Stimulated activated memory B cell treated with anti-CD40 and anti-IgM and Interleukin-4, amounts not matched to agents 10 μg/mL and 1 μg/mL and 100 μg/mL, for 72 hours (primary cell): Measurements from ENCODE around the gene OPA3.
A peak's percentile ranks its signal among the peaks of the same experiment; 100 is the strongest.

Experiments used
- ATAC-seq: fragments of 150-1000 bp; cut with Tn5 transposase; 2 replicates; pipeline ENCODE4 v1.10.0; 2021
- H3K27ac Mint-ChIP-seq: one replicate; pipeline ENCODE4 v1.8.0; 2022; ENCODE audit warnings: mild to moderate bottlenecking, mixed read lengths
- H3K27me3 Mint-ChIP-seq: one replicate; pipeline ENCODE4 v1.8.0; 2022; ENCODE audit warnings: mixed read lengths
- H3K36me3 Mint-ChIP-seq: one replicate; pipeline ENCODE4 v1.8.0; 2022; ENCODE audit warnings: mixed read lengths
- H3K4me1 Mint-ChIP-seq: one replicate; pipeline ENCODE4 v1.8.0; 2022; ENCODE audit warnings: mixed read lengths
- H3K4me3 Mint-ChIP-seq: one replicate; pipeline ENCODE4 v1.8.0; 2022; ENCODE audit warnings: mild to moderate bottlenecking, moderate library complexity, mixed read lengths
- H3K9me3 Mint-ChIP-seq: one replicate; pipeline ENCODE4 v1.8.0; 2022; ENCODE audit warnings: mixed read lengths

The OPA3 gene

DNA sequence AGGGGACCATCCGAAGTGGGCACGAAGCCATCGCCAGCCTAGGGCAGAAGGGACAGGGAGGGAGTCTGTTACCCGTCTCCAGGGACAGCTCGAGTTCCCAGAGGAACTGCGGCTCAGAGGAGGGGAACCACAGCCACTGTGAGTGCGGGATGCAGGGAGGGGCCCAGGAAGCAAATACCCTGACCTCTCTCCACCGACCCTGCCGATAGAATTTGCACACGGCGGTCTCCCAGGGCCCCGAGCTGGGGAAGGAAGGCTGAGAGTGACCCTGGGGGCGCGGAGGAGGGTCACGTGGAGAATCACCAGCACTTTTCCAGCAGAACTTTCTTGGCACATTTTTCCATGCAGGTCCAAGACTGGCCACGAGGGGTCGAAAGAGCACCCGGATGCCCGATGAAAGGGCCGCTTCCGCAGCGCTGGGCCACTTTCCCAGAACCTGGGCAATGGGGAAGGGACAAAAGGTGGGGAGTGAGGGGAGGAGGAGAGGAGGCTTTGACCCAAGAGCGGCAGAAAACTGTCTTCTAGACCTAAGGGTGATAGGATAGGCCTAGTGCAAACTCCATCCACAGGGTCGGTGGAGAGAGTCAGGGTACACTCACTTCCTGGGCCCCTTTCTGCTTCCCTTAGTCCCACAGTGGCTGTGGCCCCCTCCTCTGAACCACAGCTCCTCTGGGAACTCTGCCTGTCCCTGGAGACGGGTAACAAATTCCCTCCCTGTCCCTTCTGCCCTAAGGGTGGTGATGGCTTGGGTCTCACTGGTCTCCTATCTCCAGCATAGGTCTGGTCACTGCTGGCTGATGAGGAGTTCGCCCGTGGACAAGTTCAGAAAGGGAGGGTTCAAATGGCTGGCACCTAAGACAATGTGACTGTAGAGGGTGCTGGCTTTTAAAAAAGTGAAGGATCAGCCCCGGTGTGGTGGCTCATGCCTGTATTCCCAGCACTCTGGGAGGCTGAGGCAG, 22.7 kb upstream of the OPA3 start:
- peaks cover 31% of the 10 kb centered on the region for H3K36me3 Mint-ChIP-seq
- peak overlapping the region; percentile 52 for H3K4me3 Mint-ChIP-seq

DNA sequence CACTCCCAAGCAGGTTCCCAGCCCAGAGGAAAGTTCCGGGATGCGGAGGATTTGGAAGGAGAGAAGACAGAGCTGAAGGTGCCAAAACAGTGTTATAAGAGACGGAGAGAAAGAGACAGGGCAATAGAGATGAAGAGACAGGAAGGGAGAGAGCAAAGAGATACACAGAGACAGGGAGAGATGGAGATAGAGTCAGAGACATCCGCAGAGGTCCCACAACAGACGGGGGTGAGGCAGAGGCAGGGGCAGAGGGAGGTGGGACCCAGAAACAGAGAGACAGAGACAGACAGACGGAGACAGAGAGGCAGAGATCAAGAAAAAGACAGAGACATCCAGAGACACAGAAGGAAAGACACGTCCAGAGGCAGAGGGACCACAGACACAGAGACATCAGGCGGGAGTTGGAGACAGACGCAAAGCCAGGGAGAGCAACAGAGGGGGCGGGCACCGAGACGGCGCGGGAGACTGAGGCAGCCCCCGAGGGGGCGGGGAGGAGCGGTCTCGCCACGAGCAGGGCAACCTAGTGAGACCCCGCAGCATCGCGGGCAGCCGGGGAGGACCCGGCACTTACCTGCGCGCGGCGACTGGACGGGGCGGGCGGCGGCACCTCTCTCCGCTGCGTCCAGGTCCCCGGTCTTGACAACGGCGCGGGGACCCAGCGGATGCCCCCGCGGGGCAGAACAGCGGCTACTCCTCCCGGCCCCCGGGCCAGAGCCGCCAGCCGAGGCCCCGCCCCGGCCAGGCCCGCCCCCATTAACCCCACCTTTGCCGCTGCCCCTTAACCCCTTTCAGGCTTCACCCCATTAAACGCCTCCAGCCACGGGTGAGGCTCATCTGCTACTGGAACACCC, 17.1 kb upstream of the OPA3 start, which contains the start of gene GPR4:
Gene GPR4, minus strand, starts transcription at position 689 of the 851 bp plus-strand sequence. CDS start 10,346 bp downstream, outside the sequence.
- H3K9me3 Mint-ChIP-seq = no peaks in the 10 kb centered on the region
- H3K4me3 Mint-ChIP-seq = no peak within 1 kb of the TSS
- peaks cover 70% of the 10 kb centered on the region for H3K27me3 Mint-ChIP-seq
- peaks cover 49% of the 10 kb centered on the region for H3K4me1 Mint-ChIP-seq
- H3K27ac Mint-ChIP-seq = no peak within 1 kb of the TSS
- no peaks in the 10 kb centered on the region for H3K36me3 Mint-ChIP-seq
- ATAC-seq = no peak

More for the DNA sequence above, 22.7 kb upstream of the OPA3 start:
- Mint-ChIP-seq H3K27ac (peak overlapping the region; percentile 78), H3K4me1 (peaks cover 14% of the 10 kb centered on the region), H3K9me3 (peaks cover 6% of the 10 kb centered on the region), H3K27me3 (peaks cover 14% of the 10 kb centered on the region)
- no peak for ATAC-seq

DNA sequence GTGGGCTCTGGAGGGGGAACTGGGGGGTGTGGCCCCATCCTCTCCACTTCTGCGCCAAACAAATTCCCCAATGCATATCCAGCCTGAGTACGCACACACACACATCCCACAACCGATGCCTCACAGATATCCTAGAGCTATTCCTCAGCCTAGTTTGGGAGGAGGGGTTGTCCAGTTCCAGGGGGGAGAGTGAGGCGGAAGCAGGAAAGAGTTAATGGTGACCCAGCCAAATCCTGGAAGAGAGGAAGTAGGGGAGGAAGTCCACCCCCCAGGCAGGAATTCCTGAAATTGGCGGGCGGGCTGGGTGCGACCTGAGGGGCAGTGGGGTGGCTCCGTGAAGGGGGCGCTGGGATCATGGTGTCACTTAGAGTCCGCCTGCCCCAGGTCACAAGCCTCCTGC, 16.5 kb upstream of the OPA3 start:
- Mint-ChIP-seq H3K9me3 (no peaks in the 10 kb centered on the region), H3K27ac (no peak overlapping the region), H3K4me3 (no peak overlapping the region), H3K36me3 (no peaks in the 10 kb centered on the region), H3K27me3 (peaks cover 77% of the 10 kb centered on the region), H3K4me1 (peaks cover 48% of the 10 kb centered on the region)
- no peak for ATAC-seq

DNA sequence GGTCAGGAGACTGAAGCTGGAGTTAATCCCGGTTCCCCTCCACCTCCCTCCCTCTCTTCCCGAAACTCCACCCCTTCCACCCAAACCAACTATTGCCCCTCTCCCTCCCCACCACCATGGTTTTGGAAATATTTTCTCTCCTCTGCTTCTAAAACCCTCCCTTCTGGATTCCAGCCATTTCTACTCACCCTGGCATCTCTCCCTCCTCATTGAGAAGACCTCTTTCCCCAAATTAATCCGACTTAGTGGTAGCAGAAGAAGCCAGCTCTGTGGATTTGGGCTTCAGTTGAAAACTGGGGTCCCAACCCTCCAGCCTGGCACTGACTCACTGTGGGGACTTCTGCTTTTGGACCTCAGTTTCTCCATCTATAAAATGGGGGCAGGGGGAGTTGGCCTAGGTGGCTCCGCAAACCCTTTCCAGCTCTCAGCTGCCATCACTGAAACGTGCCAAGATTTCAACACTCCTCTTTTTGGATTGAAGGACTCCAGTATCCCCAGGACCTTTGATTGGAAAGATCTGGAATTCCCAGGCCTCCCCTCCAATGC, 15.8 kb upstream of the OPA3 start:
- Mint-ChIP-seq H3K27ac (no peak overlapping the region), H3K4me3 (no peak overlapping the region), H3K4me1 (peaks cover 48% of the 10 kb centered on the region), H3K9me3 (no peaks in the 10 kb centered on the region), H3K27me3 (peaks cover 84% of the 10 kb centered on the region), H3K36me3 (no peaks in the 10 kb centered on the region)
- ATAC-seq = no peak

DNA sequence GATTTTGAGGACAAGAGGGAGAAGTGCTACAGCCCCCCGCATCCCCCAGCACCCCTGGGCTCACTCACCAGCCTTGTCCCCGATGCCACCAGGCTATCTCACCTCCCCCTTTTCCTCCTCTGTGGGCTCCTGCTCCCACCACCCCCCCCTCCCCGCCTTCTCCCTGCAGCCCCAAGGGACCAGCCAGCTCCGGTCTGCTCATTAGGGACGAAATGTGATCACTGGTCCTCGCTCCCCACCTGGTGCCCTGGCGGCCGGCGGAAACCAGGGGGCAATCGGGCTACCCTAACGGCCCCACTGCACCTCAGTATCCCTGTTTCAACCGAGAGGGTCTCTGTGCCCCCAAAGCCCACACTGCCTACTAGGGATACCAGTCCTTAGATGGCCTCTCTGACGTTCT, 14.7 kb upstream of the OPA3 start:
- Mint-ChIP-seq H3K27me3 (peaks cover 86% of the 10 kb centered on the region), H3K36me3 (no peaks in the 10 kb centered on the region), H3K4me1 (peaks cover 48% of the 10 kb centered on the region), H3K9me3 (no peaks in the 10 kb centered on the region), H3K27ac (no peak overlapping the region), H3K4me3 (no peak overlapping the region)
- ATAC-seq = no peak

DNA sequence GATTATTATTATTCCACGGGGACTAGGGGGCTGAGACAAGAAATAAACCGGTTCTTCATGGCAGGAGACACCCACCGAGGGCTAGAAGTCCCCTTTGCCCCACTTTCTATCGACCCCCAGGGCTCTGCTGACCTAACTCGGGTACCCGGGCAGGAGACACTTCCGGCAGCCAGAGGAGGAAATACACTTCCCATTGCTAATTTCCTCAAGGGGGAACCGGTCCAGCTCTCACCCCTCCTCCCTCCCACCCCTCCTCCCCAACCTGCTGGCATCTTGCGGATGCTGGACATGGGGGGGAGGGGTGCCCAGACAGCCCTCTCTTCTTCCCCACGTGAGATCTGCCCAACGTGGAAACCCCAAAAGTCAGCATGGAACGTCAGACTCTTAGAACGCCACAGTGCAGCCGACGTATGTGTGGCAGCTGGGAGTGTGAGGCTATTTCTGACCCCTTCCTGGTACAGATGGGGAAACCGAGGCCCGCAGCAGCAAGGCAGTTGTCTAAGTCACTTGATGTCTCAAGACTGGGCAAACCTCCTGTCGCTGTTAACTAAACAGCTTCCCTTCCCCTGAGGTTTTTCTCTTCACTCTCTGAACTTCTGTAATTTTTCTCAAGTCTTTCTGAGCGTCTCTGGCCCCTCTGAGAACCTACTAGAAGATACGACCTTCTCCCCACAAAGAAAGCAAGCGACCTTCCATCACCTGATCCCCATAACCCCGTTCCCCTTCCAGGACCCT, 13.8 kb upstream of the OPA3 start:
- peak overlapping the region; percentile 25 for H3K27ac Mint-ChIP-seq
- no peaks in the 10 kb centered on the region for H3K9me3 Mint-ChIP-seq
- no peaks in the 10 kb centered on the region for H3K36me3 Mint-ChIP-seq
- peaks cover 83% of the 10 kb centered on the region for H3K27me3 Mint-ChIP-seq
- peak overlapping the region; percentile 14 for H3K4me3 Mint-ChIP-seq
- peaks cover 48% of the 10 kb centered on the region for H3K4me1 Mint-ChIP-seq
- no peak for ATAC-seq

DNA sequence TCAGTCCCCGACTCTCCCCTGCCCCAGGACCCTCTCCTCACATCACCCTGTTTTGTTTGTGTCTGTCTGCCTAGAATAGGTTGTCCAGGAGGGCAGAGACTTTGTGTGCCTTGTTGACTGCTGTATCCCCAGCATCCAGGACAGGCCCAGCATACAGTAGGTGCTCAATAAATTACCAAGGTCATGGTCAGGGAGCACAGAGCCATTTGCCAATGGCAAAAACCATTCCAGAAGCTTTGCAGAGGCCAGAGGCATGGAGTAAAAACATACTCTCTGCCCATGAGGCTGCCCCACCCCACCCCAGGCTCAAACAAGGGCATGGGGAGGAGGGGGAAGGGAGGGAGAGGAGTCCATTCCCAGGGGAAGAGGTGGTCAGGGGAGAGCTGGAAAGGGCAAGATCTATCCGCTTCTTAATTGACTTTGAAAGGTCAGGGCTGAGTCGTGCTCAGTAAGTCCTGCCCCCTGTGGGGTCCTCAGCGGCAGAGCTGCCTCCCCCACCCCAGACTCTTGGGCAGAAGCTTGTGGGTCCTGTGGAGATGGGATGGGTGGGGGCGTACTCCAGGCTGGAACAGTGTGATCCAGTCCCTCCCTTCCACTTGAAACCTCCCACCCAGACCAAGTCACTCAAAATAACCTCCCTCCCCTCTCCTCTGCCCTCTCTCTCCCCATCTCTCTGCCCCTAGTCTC, 13.0 kb upstream of the OPA3 start:
- ATAC-seq = no peak
- H3K36me3 Mint-ChIP-seq = no peaks in the 10 kb centered on the region
- H3K27ac Mint-ChIP-seq = no peak overlapping the region
- no peak overlapping the region for H3K4me3 Mint-ChIP-seq
- peaks cover 46% of the 10 kb centered on the region for H3K4me1 Mint-ChIP-seq
- no peaks in the 10 kb centered on the region for H3K9me3 Mint-ChIP-seq
- peaks cover 77% of the 10 kb centered on the region for H3K27me3 Mint-ChIP-seq

DNA sequence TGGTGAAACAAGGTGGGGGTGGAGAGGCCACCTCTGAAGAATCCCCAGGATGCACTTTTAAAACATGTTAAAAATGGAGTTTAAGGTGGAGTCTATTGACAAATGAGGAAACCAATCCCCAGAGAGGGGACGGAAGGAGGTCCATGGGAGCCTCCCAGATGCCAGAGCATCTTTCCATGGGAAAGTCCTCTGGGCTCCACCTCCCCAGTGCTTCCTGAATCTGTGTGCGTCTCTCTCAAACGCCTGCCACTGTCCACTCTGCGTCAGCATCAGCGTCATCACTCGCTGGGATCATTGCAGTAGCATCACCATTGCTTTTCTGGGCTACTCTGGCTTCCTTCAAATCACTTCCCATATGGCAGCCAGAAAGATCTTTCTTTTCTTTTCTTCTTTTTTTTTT, 11.2 kb upstream of the OPA3 start:
- no peak overlapping the region for H3K4me3 Mint-ChIP-seq
- no peaks in the 10 kb centered on the region for H3K36me3 Mint-ChIP-seq
- H3K9me3 Mint-ChIP-seq = no peaks in the 10 kb centered on the region
- H3K27me3 Mint-ChIP-seq = peaks cover 77% of the 10 kb centered on the region
- H3K27ac Mint-ChIP-seq = no peak overlapping the region
- peaks cover 38% of the 10 kb centered on the region for H3K4me1 Mint-ChIP-seq
- no peak for ATAC-seq

DNA sequence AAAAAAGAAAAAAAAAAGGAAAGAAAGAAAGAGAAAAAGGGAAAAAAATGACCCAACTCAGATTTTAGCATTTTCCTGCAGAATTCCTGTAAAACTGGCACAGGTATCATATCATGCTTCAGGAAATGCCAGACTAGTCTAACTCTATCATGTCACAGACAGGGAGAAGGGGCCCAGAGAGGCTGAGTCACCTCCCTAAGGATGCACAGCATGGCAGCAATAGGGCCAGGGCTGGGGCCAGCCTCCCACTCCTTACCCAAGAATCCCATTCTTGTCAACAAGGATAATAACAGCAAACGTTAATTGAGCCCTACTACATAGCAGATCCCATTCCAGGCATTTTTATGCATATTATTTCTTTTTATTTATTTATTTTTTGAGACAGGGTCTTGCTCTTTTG, 8.9 kb upstream of the OPA3 start:
- Mint-ChIP-seq H3K4me3 (no peak overlapping the region), H3K36me3 (no peaks in the 10 kb centered on the region), H3K9me3 (no peaks in the 10 kb centered on the region), H3K27me3 (peaks cover 73% of the 10 kb centered on the region), H3K27ac (no peak overlapping the region), H3K4me1 (peaks cover 15% of the 10 kb centered on the region)
- ATAC-seq = no peak

DNA sequence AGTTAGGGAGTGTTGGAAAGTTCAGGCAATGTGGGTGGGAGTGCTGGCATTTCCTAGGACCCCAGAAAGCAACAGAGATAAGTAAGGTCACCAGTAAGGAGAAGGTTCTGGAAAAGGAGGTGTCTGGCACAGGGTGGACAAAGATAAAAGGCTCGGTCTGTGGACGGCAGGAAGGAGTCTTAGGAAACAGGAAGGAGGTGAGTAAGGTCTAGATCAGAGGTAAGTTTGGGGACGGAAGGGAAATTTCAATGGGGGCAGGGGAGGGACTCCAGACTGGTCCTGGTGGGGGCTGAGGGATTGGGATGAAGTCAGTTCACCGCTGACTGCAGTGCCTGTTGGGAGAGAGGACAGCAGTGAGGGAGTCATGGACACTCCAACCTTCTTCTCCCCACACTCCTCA, 7.8 kb upstream of the OPA3 start:
- no peak for ATAC-seq
- no peak overlapping the region for H3K4me3 Mint-ChIP-seq
- no peaks in the 10 kb centered on the region for H3K9me3 Mint-ChIP-seq
- no peak overlapping the region for H3K27ac Mint-ChIP-seq
- H3K27me3 Mint-ChIP-seq = peaks cover 61% of the 10 kb centered on the region
- H3K36me3 Mint-ChIP-seq = no peaks in the 10 kb centered on the region
- H3K4me1 Mint-ChIP-seq = peaks cover 6% of the 10 kb centered on the region

DNA sequence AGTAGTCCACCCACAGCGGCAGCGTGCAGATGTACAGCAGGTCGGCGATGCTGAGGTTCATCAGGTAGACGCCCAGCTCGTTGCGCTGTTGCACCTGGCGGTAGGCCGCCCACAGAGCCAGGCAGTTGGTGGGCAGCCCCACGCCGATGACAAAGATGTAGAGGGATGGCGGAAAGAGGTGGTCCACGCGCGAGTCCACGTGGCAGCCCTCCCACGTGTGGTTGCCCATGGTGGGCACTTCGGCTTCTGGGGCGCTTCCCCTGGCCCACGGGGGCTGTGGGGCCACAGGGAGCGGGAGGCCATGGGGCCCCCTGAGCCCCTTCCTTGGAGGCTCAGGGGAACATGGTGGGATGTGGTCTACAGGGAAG, 7.0 kb upstream of the OPA3 start:
- Mint-ChIP-seq H3K9me3 (no peaks in the 10 kb centered on the region), H3K4me3 (no peak overlapping the region), H3K36me3 (no peaks in the 10 kb centered on the region), H3K27me3 (peaks cover 54% of the 10 kb centered on the region), H3K27ac (no peak overlapping the region), H3K4me1 (peaks cover 6% of the 10 kb centered on the region)
- ATAC-seq = no peak

DNA sequence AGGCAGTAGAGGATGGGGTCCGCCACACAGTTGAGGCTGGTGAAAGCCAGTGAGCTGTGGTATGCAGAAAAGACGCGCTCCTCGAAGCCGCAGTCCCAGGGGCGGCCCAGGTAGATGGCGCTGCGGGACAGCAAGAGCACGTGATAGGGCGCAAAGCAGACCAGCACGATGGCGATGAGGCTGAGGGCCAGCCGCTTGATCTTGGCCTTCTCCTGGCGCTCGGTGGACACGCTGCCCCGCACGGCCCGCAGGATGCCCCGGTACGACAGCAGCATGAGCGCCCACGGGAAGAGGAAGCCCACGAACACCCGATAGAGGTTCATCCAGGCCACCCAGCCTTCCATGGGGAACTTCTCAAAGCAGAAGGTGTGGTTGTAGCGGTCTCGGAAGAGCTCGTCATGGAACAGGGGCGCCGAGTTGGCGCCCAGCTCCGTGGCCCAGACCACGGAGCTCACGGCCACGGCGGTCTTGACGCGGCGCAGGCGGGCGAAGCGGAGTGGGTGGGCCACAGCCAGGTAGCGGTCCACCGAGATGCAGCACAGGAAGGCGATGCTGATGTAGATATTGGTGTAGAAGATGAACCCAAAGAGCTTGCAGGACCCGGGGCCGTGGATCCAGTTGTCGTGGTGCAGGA, 6.5 kb upstream of the OPA3 start:
- H3K9me3 Mint-ChIP-seq = no peaks in the 10 kb centered on the region
- peaks cover 49% of the 10 kb centered on the region for H3K27me3 Mint-ChIP-seq
- H3K36me3 Mint-ChIP-seq = no peaks in the 10 kb centered on the region
- no peak for ATAC-seq
- H3K4me3 Mint-ChIP-seq = no peak overlapping the region
- peaks cover 6% of the 10 kb centered on the region for H3K4me1 Mint-ChIP-seq
- no peak overlapping the region for H3K27ac Mint-ChIP-seq

DNA sequence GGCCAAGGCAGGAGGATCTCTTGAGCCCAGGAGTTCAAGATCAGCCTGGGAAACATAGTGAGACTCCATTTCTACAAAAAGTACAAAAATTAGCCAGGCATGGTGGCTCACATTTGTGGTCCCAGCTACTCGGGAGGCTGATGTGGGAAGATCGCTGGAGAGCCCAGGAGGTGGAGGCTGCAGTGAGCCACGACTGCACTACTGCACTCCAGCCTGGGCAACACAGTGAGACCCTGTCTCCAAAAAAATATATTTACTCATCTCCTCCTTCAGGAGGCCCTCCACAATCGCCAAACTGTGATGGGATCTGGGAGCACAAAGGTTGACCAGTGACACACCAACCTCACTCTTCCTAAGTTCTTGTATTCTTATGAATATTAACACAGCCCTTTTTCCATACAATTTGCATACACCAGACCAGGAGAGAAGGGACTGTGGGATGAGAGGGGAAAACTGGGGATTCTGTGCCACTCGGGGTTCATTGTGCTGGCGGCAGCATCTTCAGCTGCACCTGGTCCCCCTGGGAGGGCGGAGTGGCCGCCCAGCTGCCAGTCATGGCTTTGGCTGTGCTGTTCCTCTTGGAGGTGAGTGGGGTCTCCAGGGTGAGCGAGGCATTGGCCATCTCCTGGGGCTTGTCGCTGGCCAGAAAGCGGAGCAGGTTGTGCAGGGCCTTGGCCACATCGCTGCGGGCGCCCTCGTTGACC, 5.8 kb upstream of the OPA3 start:
- Mint-ChIP-seq H3K27ac (no peak overlapping the region), H3K9me3 (no peaks in the 10 kb centered on the region), H3K27me3 (peaks cover 42% of the 10 kb centered on the region), H3K4me1 (peaks cover 7% of the 10 kb centered on the region), H3K4me3 (no peak overlapping the region), H3K36me3 (no peaks in the 10 kb centered on the region)
- ATAC-seq = no peak
